Peyer's patch (tissue), 4 donors: ENCODE measurements around the gene GALNT2. TPM values are rescaled to one million over a fixed set of nuclear protein-coding genes. Genes with fewer than 3 reads are reported as not detected.

ENCODE experiments used
- DNase-seq, 3 donors: peaks; one replicate each; pipeline ENCODE4 v3.0.0-alpha.2; 2017 to 2019
- H3K27ac ChIP-seq, 4 donors: fragments of 200-600 bp; sonication (generic); one replicate each; pipeline ENCODE4 v1.5.1; 2016 to 2019
- H3K27me3 ChIP-seq, 2 donors: fragments of 200-600 bp; sonication (generic); one replicate each; pipeline ENCODE4 v1.5.1; 2019
- H3K36me3 ChIP-seq, 3 donors: fragments of 200-600 bp; sonication (generic); one replicate each; pipeline ENCODE4 v1.5.1; 2016 to 2019
- H3K4me1 ChIP-seq, 4 donors: fragments of 200-600 bp; sonication (generic); one replicate each; pipeline ENCODE4 v1.5.1; 2016 to 2019
- H3K4me3 ChIP-seq, 4 donors: fragments of 200-600 bp; sonication (generic); 1 replicate in 3 of 4; 2 replicates in 1 of 4; pipeline ENCODE4 v1.5.1; 2016 to 2019; ENCODE audit warnings: mild to moderate bottlenecking in 1 of 4
- H3K9me3 ChIP-seq, 4 donors: fragments of 200-600 bp; sonication (generic); one replicate each; pipeline ENCODE4 v1.5.1; 2016 to 2019; ENCODE audit warnings: mild to moderate bottlenecking in 1 of 4
- POLR2A ChIP-seq, 2 donors: fragments of 450-650 bp; IDR thresholded peaks; one replicate each; pipeline ENCODE4 v1.5.1; 2017; ENCODE audit warnings: antibody characterized with exemption in 2 of 2, mild to moderate bottlenecking in 2 of 2, moderate library complexity in 2 of 2
- total RNA-seq, 4 donors: library from RNA; depleted of rRNA; stranded (reverse); fragments of >200 nt; gene quantifications; one replicate each; pipeline ENCODE4 v1.1.0, GENCODE V29; 2016
- TF ChIP-seq, protein P1 (sequence below), 6 experiments: fragments of 450-650 bp in 4 of 6; fragments of 200-600 bp in 2 of 6; sonication (generic) in 1 of 6; IDR thresholded peaks; one replicate each; pipeline ENCODE4 v1.5.1; 2017 to 2019; ENCODE audit warnings: antibody characterized with exemption in 6 of 6, mild to moderate bottlenecking in 3 of 6, moderate library complexity in 1 of 6

GALNT2 gene
- total RNA-seq, 4 donors from 2014 or later = 36.3 to 52.5 (median 43.6) TPM

DNA sequence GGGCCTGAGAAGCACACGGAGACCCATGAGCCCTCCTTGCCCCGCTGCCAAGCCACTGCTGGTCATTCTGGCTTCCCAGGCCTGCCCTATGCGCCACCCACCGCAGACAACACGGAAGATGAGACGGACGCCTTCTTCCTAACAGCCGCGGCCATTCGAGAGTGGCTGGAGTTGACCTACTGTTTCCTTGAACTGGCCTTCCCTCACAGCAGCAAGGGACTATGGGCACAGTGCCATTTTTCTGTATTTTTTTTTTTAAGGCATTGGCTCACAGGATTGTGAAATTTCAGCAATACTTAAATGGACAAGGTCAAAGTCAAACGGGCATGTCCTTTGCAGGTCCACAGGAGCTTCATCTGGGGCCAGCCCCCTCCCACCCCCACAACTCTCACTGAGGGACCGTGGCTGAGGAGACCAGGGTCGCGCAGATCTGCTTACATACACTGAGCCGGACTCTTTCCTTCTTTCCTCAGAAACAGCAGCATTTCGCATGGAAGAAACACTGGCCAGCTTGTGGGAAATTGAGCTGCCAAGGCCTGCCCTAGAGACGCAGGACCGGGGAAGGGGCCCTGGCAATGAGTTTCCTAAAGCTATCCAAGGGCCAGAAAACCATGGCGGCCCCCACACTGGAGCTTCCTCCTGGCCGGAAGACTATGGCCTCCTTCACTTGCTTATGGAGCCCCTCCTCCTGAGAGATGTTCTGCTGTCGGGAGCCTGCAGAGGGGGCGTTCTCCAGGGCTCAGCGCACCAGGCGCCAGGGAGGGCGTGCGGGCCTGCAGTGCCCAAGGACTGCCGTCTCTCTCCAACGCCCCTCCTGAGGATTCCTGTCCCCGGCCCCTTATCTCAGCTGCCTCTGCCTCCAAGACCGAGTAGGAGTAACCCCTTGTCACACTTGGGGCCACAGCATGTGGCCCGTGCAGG is 260.2 kb downstream of the GALNT2 start:
- Histone ChIP-seq H3K27me3 (no peaks in the 10 kb centered on the region), H3K27ac (no peak overlapping the region), H3K4me1 (no peaks in the 10 kb centered on the region), H3K36me3 (no peaks in the 10 kb centered on the region), H3K9me3 (no peaks in the 10 kb centered on the region), H3K4me3 (no peak overlapping the region)
- TF ChIP-seq POLR2A (IDR thresholded peaks at IDR 0.05) = no peak
- TF ChIP-seq, protein P1, sequence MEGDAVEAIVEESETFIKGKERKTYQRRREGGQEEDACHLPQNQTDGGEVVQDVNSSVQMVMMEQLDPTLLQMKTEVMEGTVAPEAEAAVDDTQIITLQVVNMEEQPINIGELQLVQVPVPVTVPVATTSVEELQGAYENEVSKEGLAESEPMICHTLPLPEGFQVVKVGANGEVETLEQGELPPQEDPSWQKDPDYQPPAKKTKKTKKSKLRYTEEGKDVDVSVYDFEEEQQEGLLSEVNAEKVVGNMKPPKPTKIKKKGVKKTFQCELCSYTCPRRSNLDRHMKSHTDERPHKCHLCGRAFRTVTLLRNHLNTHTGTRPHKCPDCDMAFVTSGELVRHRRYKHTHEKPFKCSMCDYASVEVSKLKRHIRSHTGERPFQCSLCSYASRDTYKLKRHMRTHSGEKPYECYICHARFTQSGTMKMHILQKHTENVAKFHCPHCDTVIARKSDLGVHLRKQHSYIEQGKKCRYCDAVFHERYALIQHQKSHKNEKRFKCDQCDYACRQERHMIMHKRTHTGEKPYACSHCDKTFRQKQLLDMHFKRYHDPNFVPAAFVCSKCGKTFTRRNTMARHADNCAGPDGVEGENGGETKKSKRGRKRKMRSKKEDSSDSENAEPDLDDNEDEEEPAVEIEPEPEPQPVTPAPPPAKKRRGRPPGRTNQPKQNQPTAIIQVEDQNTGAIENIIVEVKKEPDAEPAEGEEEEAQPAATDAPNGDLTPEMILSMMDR (IDR thresholded peaks at IDR 0.05) = no peak
- no peak for DNase-seq

DNA sequence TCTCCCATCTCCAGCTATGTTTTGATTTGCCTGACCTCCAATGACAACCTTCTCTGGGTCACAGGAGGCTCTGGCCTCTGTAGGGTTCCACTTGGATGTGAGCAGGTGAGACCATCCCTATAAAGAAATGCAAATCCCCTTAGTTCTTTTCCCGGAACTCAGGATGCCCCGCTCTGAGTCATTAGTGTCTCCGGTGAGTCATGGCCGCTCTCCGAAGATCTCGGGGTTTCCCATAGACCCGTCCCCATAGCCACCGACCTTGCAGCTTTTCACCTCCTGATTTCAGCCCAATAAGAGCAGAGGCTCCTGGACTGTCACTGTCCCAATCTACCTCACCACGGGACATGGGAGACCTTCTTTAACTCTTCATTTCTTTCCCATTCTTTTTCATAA is 260.9 kb downstream of the GALNT2 start:
- no peaks in the 10 kb centered on the region for H3K4me1 ChIP-seq
- DNase-seq = no peak
- H3K27ac ChIP-seq = no peak overlapping the region
- no peak overlapping the region for H3K4me3 ChIP-seq
- TF ChIP-seq POLR2A (IDR thresholded peaks at IDR 0.05) = no peak
- TF ChIP-seq, protein P1 (IDR thresholded peaks at IDR 0.05) = no peak
- no peaks in the 10 kb centered on the region for H3K27me3 ChIP-seq
- H3K9me3 ChIP-seq = no peaks in the 10 kb centered on the region
- no peaks in the 10 kb centered on the region for H3K36me3 ChIP-seq

DNA sequence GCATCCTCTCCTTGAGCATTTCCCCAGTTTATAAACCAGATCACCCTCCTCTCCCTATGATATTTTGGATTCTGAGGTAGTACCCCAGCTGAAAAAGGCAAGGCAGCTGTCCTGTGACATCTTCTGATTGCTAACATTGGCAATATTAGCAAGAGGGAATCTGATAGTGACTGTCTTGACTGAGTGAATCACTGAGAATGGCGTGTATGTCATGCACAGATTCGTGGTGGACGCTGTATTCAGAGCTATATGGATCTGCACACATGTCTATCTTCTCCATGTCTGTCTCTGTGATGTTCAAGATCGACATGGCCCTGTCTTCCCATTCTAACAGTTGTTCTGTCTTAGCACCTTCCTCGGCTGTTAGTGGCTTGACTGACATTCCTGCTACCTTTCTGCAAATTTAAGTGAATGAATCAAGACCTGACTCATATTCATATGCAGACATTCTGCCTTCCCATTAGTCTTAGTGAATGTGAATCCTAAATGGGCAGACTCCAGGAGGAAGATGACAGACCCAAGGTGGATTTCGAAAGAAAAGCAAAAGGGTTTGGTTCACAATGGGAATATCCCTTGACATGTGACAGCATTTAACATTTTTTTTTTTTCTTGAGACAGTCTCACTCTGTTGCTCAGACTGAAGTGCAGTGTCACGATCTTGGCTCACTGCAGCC is 261.4 kb downstream of the GALNT2 start:
- Histone ChIP-seq H3K27me3 (no peaks in the 10 kb centered on the region), H3K4me1 (no peaks in the 10 kb centered on the region), H3K36me3 (no peaks in the 10 kb centered on the region), H3K9me3 (no peaks in the 10 kb centered on the region), H3K4me3 (no peak overlapping the region), H3K27ac (no peak overlapping the region)
- no peak for TF ChIP-seq POLR2A (IDR thresholded peaks at IDR 0.05)
- TF ChIP-seq, protein P1 (IDR thresholded peaks at IDR 0.05) = no peak
- DNase-seq = no peak

DNA sequence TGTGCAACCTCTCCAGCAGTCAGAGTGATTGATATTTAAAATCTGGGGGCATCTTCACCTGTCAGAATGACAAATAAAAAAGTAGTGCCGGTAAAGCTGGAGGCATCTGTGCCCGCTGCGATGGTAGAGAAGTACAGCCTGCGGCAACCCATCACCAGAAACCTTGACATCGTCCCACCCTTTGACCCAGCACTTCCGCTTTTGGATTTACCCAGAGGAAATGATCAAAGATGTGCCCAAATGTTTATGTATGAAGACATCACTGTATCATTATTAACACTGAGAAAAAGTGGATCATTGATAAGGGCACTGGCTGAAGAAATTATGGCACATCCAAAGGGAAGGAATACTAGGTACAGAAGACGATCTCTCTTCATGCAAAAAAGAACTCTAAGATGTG is 263.1 kb downstream of the GALNT2 start:
- no peaks in the 10 kb centered on the region for H3K27me3 ChIP-seq
- H3K4me3 ChIP-seq = no peak overlapping the region
- H3K36me3 ChIP-seq = no peaks in the 10 kb centered on the region
- no peaks in the 10 kb centered on the region for H3K9me3 ChIP-seq
- H3K4me1 ChIP-seq = no peaks in the 10 kb centered on the region
- H3K27ac ChIP-seq = no peak overlapping the region
- DNase-seq = no peak
- TF ChIP-seq, protein P1 (IDR thresholded peaks at IDR 0.05) = no peak
- TF ChIP-seq POLR2A (IDR thresholded peaks at IDR 0.05) = no peak
